Upper lobe of left lung (tissue), 6 donors: ENCODE results near the gene UBE2U. TPM values are rescaled to one million over a fixed set of nuclear protein-coding genes. Genes with fewer than 3 reads are reported as not detected.
"Not testable (repeated sequence)": the region's sequence is repeated elsewhere in the genome, so short reads cannot be mapped to it uniquely, and the experiment has no call there.

Experiments used
- ATAC-seq, 2 donors: fragments of 200-7000 bp; cut with Tn5 transposase; one replicate each; pipeline ENCODE4 v1.9.1; 2022; ENCODE audit warnings: mild to moderate bottlenecking in 2 of 2, moderate library complexity in 2 of 2; ENCODE audit not compliant: low FRiP score in 2 of 2
- DNase-seq, 2 donors: peaks; one replicate each; pipeline ENCODE4 v3.0.0-alpha.2; 2019 to 2020
- H3K27ac ChIP-seq, 4 donors: fragments of 200-600 bp; sonication (generic); one replicate each; pipeline ENCODE4 v1.5.1; 2016 to 2019
- H3K27me3 ChIP-seq, 4 donors: fragments of 200-600 bp; sonication (generic); one replicate each; pipeline ENCODE4 v1.5.1; 2017 to 2019
- H3K36me3 ChIP-seq, 4 donors: fragments of 200-600 bp; sonication (generic); one replicate each; pipeline ENCODE4 v1.5.1; 2016 to 2019
- H3K4me1 ChIP-seq, 4 donors: fragments of 200-600 bp; sonication (generic); one replicate each; pipeline ENCODE4 v1.5.1; 2018 to 2019
- H3K4me3 ChIP-seq, 4 donors: fragments of 200-600 bp; sonication (generic); one replicate each; pipeline ENCODE4 v1.5.1; 2017 to 2019; ENCODE audit warnings: mild to moderate bottlenecking in 2 of 4, moderate library complexity in 1 of 4
- H3K9me3 ChIP-seq, 4 donors: fragments of 200-600 bp; sonication (generic); one replicate each; pipeline ENCODE4 v1.5.1; 2018 to 2019
- CTCF ChIP-seq, 6 experiments: fragments of 450-650 bp in 4 of 6; fragments of 200-600 bp in 2 of 6; sonication (generic) in 2 of 6; IDR thresholded peaks; one replicate each; pipeline ENCODE4 v1.5.1; 2016 to 2019; ENCODE audit warnings: antibody characterized with exemption in 6 of 6
- EP300 ChIP-seq, 4 donors: sonication (generic); formaldehyde crosslinking; IDR thresholded peaks; one replicate each; pipeline ENCODE4 v1.5.1; 2017; ENCODE audit warnings: antibody characterized with exemption in 4 of 4, control low read depth in 2 of 4
- POLR2A ChIP-seq, 4 donors: fragments of 450-650 bp; IDR thresholded peaks; one replicate each; pipeline ENCODE4 v1.5.1; 2016 to 2017; ENCODE audit warnings: antibody characterized with exemption in 4 of 4, mild to moderate bottlenecking in 2 of 4
- POLR2AphosphoS5 ChIP-seq, 2 donors: sonication (generic); formaldehyde crosslinking; IDR thresholded peaks; one replicate each; pipeline ENCODE4 v1.5.1; 2017; ENCODE audit warnings: antibody characterized with exemption in 2 of 2
- WGBS, 2 donors: methylation state at CpG; one replicate each; pipeline ENCODE4 v1.1.5; 2017 to 2018; 5-methylcytosine and 5-hydroxymethylcytosine counted together
- total RNA-seq, 6 donors: library from RNA; depleted of rRNA in 4 of 6; stranded (reverse); fragments of >200 nt in 4 of 6; gene quantifications; one replicate each; pipeline versions ENCODE4 v1.1.0 to v1.2.1, GENCODE V29; 2016 to 2021
- donor health status: DM: no; HTN: no; CAD: no; lungs with moderate emphysema.
- donor health status: DM: no; HTN: yes; CAD: no; lungs with severe emphysema.

UBE2U gene
- total RNA-seq, 6 donors from 2014 or later = 0.34 TPM; not detected in 5

DNA sequence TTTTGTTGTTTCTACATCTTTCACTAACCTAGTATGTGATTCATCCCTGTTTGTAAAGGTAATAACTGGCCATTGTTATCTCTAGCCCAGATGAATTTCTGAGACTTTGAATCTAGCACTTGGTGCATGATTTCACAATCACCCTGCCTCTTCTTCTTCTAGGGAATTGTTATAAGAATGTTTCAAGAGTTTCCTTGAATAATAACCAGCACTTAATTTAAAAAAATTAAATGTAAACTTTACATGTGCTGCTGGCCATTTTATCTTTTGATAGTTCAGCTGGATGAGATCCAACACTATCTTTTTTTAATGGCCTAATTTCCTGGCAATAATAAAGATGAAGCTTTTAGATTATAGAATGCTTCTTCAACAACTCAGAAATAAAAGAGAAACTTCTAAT, 31.8 kb downstream of the UBE2U start:
- DNase-seq (no peak), ATAC-seq (no peak)
- Histone ChIP-seq H3K9me3 (no peaks in the 10 kb centered on the region), H3K27ac (no peak overlapping the region), H3K4me1 (no peaks in the 10 kb centered on the region), H3K4me3 (no peak overlapping the region), H3K36me3 (no peaks in the 10 kb centered on the region), H3K27me3 (no peaks in the 10 kb centered on the region)
- no peak for TF ChIP-seq EP300 (IDR thresholded peaks at IDR 0.05)
- TF ChIP-seq POLR2A (IDR thresholded peaks at IDR 0.05) = no peak
- no peak for TF ChIP-seq CTCF (IDR thresholded peaks at IDR 0.05)
- TF ChIP-seq POLR2AphosphoS5 (IDR thresholded peaks at IDR 0.05) = no peak

DNA sequence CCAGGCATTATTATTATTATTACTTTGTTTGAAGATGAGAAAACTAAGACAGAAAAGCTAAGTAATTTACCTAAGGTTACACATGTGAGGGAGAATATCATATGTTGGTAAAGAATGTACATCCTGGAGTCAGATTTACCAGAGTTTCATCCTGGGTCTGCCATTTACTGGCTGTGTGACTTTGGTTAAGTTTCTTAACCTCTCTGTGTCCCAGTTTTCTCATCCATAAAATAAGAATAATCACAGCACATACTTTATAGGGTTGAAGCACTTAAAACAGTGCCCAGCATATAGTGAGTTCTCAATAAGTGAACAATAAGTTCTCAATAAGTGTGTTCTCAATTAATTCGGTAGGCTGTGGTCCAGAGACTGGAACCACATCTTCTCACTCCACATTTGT, 32.5 kb downstream of the UBE2U start:
- Histone ChIP-seq H3K4me1 (no peaks in the 10 kb centered on the region), H3K4me3 (no peak overlapping the region), H3K27ac (no peak overlapping the region), H3K27me3 (no peaks in the 10 kb centered on the region), H3K36me3 (no peaks in the 10 kb centered on the region), H3K9me3 (no peaks in the 10 kb centered on the region)
- TF ChIP-seq POLR2AphosphoS5 (IDR thresholded peaks at IDR 0.05) = no peak
- no peak for TF ChIP-seq POLR2A (IDR thresholded peaks at IDR 0.05)
- no peak for TF ChIP-seq EP300 (IDR thresholded peaks at IDR 0.05)
- no peak for TF ChIP-seq CTCF (IDR thresholded peaks at IDR 0.05)
- DNase-seq (no peak), ATAC-seq (no peak)
- WGBS, 2 donors = 88 to 91% methylated on average over 1 of the region's 1 CpG

- TF ChIP-seq EP300 (IDR thresholded peaks at IDR 0.05) (no peak), POLR2A (IDR thresholded peaks at IDR 0.05) (no peak), CTCF (IDR thresholded peaks at IDR 0.05) (no peak), POLR2AphosphoS5 (IDR thresholded peaks at IDR 0.05) (no peak)
- WGBS, 2 donors = 60 to 67% methylated on average over 1 of the region's 1 CpG
- no peak for ATAC-seq
- H3K4me3 ChIP-seq = no peak overlapping the region
- H3K9me3 ChIP-seq = no peaks in the 10 kb centered on the region
- H3K27me3 ChIP-seq = no peaks in the 10 kb centered on the region
- no peaks in the 10 kb centered on the region for H3K36me3 ChIP-seq
- H3K27ac ChIP-seq = no peak overlapping the region
- DNase-seq = no peak
- no peaks in the 10 kb centered on the region for H3K4me1 ChIP-seq
These were observed 33.1 kb downstream of the UBE2U start for GRCh38 chr1:64236541-64236954.

- DNase-seq, H3K4me1 ChIP-seq, H3K4me3 ChIP-seq, H3K27ac ChIP-seq, ATAC-seq, H3K27me3 ChIP-seq, H3K9me3 ChIP-seq, H3K36me3 ChIP-seq: not testable (repeated sequence)
- 90 to 97% methylated on average over 4 of the region's 4 CpGs for WGBS, 2 donors
These were observed 36.1 kb downstream of the UBE2U start for GRCh38 chr1:64239519-64239918.

DNA sequence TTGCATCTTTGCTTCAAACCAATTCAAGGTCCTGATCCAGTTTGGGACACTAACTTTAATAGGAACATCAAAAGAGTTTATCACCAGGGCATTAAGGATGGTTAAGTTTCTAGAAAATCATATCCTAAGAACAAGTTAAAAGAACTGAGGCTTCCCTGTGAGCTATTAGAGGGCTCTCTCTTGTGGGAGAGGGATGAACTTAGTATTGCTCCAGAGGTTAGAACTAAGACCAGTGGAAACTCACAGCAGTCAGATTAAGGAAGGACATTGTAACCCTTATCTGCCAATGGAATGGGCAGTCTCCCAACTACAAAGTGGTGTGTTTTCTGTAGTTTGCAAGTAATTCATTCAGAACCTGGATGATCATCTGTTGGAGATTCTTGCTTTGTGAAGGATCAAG, 36.8 kb downstream of the UBE2U start:
- Histone ChIP-seq H3K4me3 (no peak overlapping the region), H3K36me3 (no peaks in the 10 kb centered on the region), H3K27ac (no peak overlapping the region), H3K4me1 (peaks cover 0 to 9% (median 5%) of the 10 kb centered on the region in 4 donors), H3K27me3 (no peaks in the 10 kb centered on the region), H3K9me3 (no peaks in the 10 kb centered on the region)
- no peak for TF ChIP-seq CTCF (IDR thresholded peaks at IDR 0.05)
- TF ChIP-seq POLR2AphosphoS5 (IDR thresholded peaks at IDR 0.05) = no peak
- TF ChIP-seq POLR2A (IDR thresholded peaks at IDR 0.05) = no peak
- no peak for TF ChIP-seq EP300 (IDR thresholded peaks at IDR 0.05)
- no peak for ATAC-seq
- DNase-seq = no peak
